ENCODE data around the gene SH3GLB2. TPM values are rescaled to one million over a fixed set of nuclear protein-coding genes. Genes with fewer than 3 reads are reported as not detected.

Gene SH3GLB2
- total RNA-seq, 1 donor from 2014 or later: 138 TPM

- TF ChIP-seq CTCF (IDR thresholded peaks at IDR 0.05): no peak
- Histone ChIP-seq H3K9me3 (no peaks in the 10 kb centered on the region), H3K4me1 (peaks cover 17 to 33% of the 10 kb centered on the region in 2 donors), H3K27me3 (no peaks in the 10 kb centered on the region), H3K27ac (peak overlapping the region; percentile 56 to 78), H3K36me3 (peaks cover 2 to 12% of the 10 kb centered on the region in 2 donors), H3K4me3 (no peak overlapping the region)
- peak; percentile 41 to 75 for DNase-seq (ENCODE audit: low spot score in 2 of 2)
- intact Hi-C loops (cut with DNase I): no loop called here
These were observed 4.9 kb downstream of the SH3GLB2 start for GRCh38 chr9:129023036-129023907.

- intact Hi-C loops (cut with DNase I): no loop called here
- Histone ChIP-seq H3K4me1 (peaks cover 12 to 27% of the 10 kb centered on the region in 2 donors), H3K4me3 (no peak overlapping the region), H3K36me3 (peaks cover 2 to 19% of the 10 kb centered on the region in 2 donors), H3K27ac (peak overlapping the region; percentile 56 to 78), H3K9me3 (no peaks in the 10 kb centered on the region), H3K27me3 (no peaks in the 10 kb centered on the region)
- no peak for TF ChIP-seq CTCF (IDR thresholded peaks at IDR 0.05)
- no peak for DNase-seq (ENCODE audit: low spot score in 2 of 2)
These were observed 6.1 kb downstream of the SH3GLB2 start for GRCh38 chr9:129022037-129022436.

GRCh38 chr9:129021091-129021490 is 7.0 kb downstream of the SH3GLB2 start:
- Histone ChIP-seq H3K27me3 (no peaks in the 10 kb centered on the region), H3K4me3 (no peak overlapping the region), H3K4me1 (peaks cover 5 to 18% of the 10 kb centered on the region in 2 donors), H3K27ac (no peak overlapping the region), H3K36me3 (peaks cover 2 to 19% of the 10 kb centered on the region in 2 donors), H3K9me3 (no peaks in the 10 kb centered on the region)
- DNase-seq (ENCODE audit: low spot score in 2 of 2): no peak
- no peak for TF ChIP-seq CTCF (IDR thresholded peaks at IDR 0.05)
- intact Hi-C loops (cut with DNase I): no loop called here

GRCh38 chr9:129014608-129015007 is 13.5 kb downstream of the SH3GLB2 start:
- intact Hi-C loops (cut with DNase I): no loop called here
- no peak for TF ChIP-seq CTCF (IDR thresholded peaks at IDR 0.05)
- Histone ChIP-seq H3K9me3 (no peaks in the 10 kb centered on the region), H3K4me3 (no peak overlapping the region), H3K27me3 (no peaks in the 10 kb centered on the region), H3K4me1 (no peaks in the 10 kb centered on the region), H3K36me3 (peaks cover 60 to 76% of the 10 kb centered on the region in 2 donors), H3K27ac (no peak overlapping the region)
- no peak for DNase-seq (ENCODE audit: low spot score in 2 of 2)

- Histone ChIP-seq H3K27me3 (no peaks in the 10 kb centered on the region), H3K4me3 (no peak overlapping the region), H3K36me3 (peaks cover 64 to 77% of the 10 kb centered on the region in 2 donors), H3K27ac (no peak overlapping the region), H3K4me1 (no peaks in the 10 kb centered on the region), H3K9me3 (no peaks in the 10 kb centered on the region)
- no peak for DNase-seq (ENCODE audit: low spot score in 2 of 2)
- intact Hi-C loops (cut with DNase I): no loop called here
- no peak for TF ChIP-seq CTCF (IDR thresholded peaks at IDR 0.05)
These were observed 14.0 kb downstream of the SH3GLB2 start for GRCh38 chr9:129014124-129014523.
